Measurements from ENCODE around the gene ANO8. TPM values are rescaled to one million over a fixed set of nuclear protein-coding genes. Genes with fewer than 3 reads are reported as not detected.

ANO8 gene
- total and polyA plus RNA-seq, 2 donors (not counting 1 experiment from before 2014, with no cell fraction given) = 3.0 to 5.2 TPM

DNA sequence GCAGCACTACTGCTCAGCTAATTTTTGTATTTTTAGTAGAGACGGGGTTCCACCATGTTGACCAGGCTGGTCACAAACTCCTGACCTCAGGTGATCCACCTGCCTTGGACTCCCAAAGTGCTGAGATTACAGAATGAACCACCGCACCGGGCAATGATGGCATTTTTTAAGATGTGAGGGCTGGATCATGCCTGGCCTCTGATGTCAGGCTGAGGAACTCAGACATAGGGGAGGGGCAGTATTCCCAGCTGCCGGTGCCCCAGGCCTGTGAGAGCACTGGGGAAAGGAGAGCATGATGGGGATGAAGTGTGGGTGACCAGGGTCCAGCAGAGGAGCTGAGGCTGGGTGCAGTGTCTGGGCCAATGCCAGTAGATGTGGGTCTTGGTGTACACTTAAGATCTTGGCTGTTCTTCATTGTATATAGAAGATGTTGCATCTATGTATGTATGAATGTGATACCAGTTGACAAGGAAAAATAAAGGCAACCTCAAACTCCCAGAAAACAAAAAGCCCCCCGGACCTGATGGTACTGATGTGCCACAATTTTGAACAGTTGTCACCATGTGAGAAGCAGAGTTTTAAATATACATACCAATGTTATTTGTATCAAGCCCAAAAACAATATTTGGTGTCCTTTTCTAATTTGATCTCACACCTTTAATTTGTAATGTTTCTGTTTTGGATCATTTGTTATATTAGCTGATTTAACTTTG lies 45.9 kb upstream of the ANO8 start:
- TF ChIP-seq EZH2 (IDR thresholded peaks at IDR 0.05; ENCODE audit: borderline replicate concordance, insufficient read depth, low read depth, low read length, poor library complexity, severe bottlenecking) = no peak
- TF ChIP-seq, protein P1, sequence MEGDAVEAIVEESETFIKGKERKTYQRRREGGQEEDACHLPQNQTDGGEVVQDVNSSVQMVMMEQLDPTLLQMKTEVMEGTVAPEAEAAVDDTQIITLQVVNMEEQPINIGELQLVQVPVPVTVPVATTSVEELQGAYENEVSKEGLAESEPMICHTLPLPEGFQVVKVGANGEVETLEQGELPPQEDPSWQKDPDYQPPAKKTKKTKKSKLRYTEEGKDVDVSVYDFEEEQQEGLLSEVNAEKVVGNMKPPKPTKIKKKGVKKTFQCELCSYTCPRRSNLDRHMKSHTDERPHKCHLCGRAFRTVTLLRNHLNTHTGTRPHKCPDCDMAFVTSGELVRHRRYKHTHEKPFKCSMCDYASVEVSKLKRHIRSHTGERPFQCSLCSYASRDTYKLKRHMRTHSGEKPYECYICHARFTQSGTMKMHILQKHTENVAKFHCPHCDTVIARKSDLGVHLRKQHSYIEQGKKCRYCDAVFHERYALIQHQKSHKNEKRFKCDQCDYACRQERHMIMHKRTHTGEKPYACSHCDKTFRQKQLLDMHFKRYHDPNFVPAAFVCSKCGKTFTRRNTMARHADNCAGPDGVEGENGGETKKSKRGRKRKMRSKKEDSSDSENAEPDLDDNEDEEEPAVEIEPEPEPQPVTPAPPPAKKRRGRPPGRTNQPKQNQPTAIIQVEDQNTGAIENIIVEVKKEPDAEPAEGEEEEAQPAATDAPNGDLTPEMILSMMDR (IDR thresholded peaks at IDR 0.05) = no peak
- Histone ChIP-seq H3K79me2 (ENCODE audit: control insufficient read depth, insufficient read depth, low read length) (no peaks in the 10 kb centered on the region), H4K20me1 (ENCODE audit: control insufficient read depth, insufficient read depth, low read length, poor library complexity, severe bottlenecking) (no peaks in the 10 kb centered on the region), H3K4me2 (replicated peaks; ENCODE audit: low read depth, low read length, poor library complexity, severe bottlenecking) (no peak overlapping the region), H2AFZ (ENCODE audit: insufficient read depth, low read depth, low read length, poor library complexity, severe bottlenecking) (no peak overlapping the region), H3K4me1 (ENCODE audit: control insufficient read depth in 2 of 2, insufficient read depth in 2 of 2, low read length in 2 of 2) (peaks cover 26 to 40% of the 10 kb centered on the region in 2 donors), H3K4me3 (ENCODE audit: control extremely low read depth in 1 of 5, extremely low read depth in 1 of 5, insufficient read depth in 1 of 5, low read depth in 2 of 5, low read length in 4 of 5) (no peak overlapping the region), H3K9me3 (ENCODE audit: control extremely low read depth in 1 of 3, control insufficient read depth in 2 of 3, insufficient read depth in 1 of 3, low read length in 2 of 3) (peaks cover 0 to 14% (median 4%) of the 10 kb centered on the region in 3 donors), H3K27me3 (replicated peaks in 1 of 4; ENCODE audit: control extremely low read depth in 1 of 4, control insufficient read depth in 3 of 4, insufficient read depth in 4 of 4, low read length in 3 of 4) (peaks cover 0 to 17% (median 5%) of the 10 kb centered on the region in 4 experiments), H3K36me3 (replicated peaks in 1 of 2; ENCODE audit: control extremely low read depth in 1 of 2, control insufficient read depth in 1 of 2, extremely low read depth in 1 of 2, insufficient read depth in 2 of 2, low read length in 1 of 2) (no peaks in the 10 kb centered on the region), H3K9ac (ENCODE audit: low read length) (no peak overlapping the region), H3K27ac (ENCODE audit: low read length in 2 of 2) (no peak overlapping the region)
- WGBS (ENCODE audit: insufficient coverage) = 100% methylated on average over 4 of the region's 5 CpGs
- no peak for ATAC-seq (ENCODE audit: low read depth)
- intact Hi-C loops (cut with micrococcal nuclease) = no loop called here
- Mint-ChIP-seq H3K27ac (no peak overlapping the region), H3K4me3 (no peak overlapping the region), H3K9me3 (ENCODE audit: insufficient read depth) (no peaks in the 10 kb centered on the region), H3K4me1 (peaks cover 22% of the 10 kb centered on the region), H3K27me3 (peaks cover 12% of the 10 kb centered on the region)
- DNase-seq = no peak
- ChIA-PET POLR2A (interaction anchor here (0.6 to 0.7 kb wide), 3 partner anchors 49 to 922 kb away, joined by 3 to 13 read pairs (median 5); no protein-coding TSS in a partner anchor), CTCF (no interaction called here)

DNA sequence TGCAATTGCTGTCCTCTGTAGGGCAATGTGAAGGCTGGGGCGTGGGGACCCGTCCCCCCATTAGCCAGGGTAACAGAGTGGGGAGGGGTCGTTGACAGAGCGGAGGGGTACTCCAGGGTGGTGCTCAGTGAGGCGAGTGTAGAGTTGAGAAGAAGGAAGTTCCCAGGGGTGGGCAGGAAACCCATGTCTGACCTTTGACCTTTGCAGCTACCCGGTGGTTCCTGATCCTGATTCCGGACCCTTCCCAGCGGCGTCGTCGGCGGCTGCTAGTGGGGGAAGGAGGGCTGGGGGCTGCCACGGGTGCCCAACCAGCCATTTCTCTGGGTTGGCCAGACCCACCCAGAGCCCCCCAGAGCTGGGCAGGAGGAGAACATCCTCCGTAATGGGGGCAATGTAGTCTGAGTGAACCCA lies 44.6 kb upstream of the ANO8 start:
- ChIA-PET POLR2A (no interaction called here), CTCF (interaction anchor here (0.7 to 1.7 kb wide), 2 partner anchors 9 to 32 kb away, joined by 3 to 5 read pairs; no protein-coding TSS in a partner anchor)
- no peak overlapping the region for H3K4me3 Mint-ChIP-seq
- peaks cover 22% of the 10 kb centered on the region for H3K4me1 Mint-ChIP-seq
- Histone ChIP-seq H2AFZ (ENCODE audit: insufficient read depth, low read depth, low read length, poor library complexity, severe bottlenecking) (no peak overlapping the region), H3K9ac (ENCODE audit: low read length) (no peak overlapping the region), H4K20me1 (ENCODE audit: control insufficient read depth, insufficient read depth, low read length, poor library complexity, severe bottlenecking) (no peaks in the 10 kb centered on the region), H3K4me1 (ENCODE audit: control insufficient read depth in 2 of 2, insufficient read depth in 2 of 2, low read length in 2 of 2) (peaks cover 26 to 39% of the 10 kb centered on the region in 2 donors), H3K36me3 (replicated peaks in 1 of 2; ENCODE audit: control extremely low read depth in 1 of 2, control insufficient read depth in 1 of 2, extremely low read depth in 1 of 2, insufficient read depth in 2 of 2, low read length in 1 of 2) (no peaks in the 10 kb centered on the region), H3K27me3 (replicated peaks in 1 of 4; ENCODE audit: control extremely low read depth in 1 of 4, control insufficient read depth in 3 of 4, insufficient read depth in 4 of 4, low read length in 3 of 4) (peaks cover 0 to 23% (median 5%) of the 10 kb centered on the region in 4 experiments), H3K4me3 (ENCODE audit: control extremely low read depth in 1 of 5, extremely low read depth in 1 of 5, insufficient read depth in 1 of 5, low read depth in 2 of 5, low read length in 4 of 5) (no peak overlapping the region), H3K9me3 (ENCODE audit: control extremely low read depth in 1 of 3, control insufficient read depth in 2 of 3, insufficient read depth in 1 of 3, low read length in 2 of 3) (peaks cover 0 to 14% (median 4%) of the 10 kb centered on the region in 3 donors), H3K79me2 (ENCODE audit: control insufficient read depth, insufficient read depth, low read length) (no peaks in the 10 kb centered on the region), H3K27ac (ENCODE audit: low read length in 2 of 2) (no peak overlapping the region), H3K4me2 (replicated peaks; ENCODE audit: low read depth, low read length, poor library complexity, severe bottlenecking) (peak overlapping the region; percentile 27)
- WGBS (ENCODE audit: insufficient coverage) = 31% methylated on average over 14 of the region's 14 CpGs
- intact Hi-C loops (cut with micrococcal nuclease) = no loop called here
- ATAC-seq (ENCODE audit: low read depth) = no peak
- peak overlapping the region; percentile 17 for H3K27ac Mint-ChIP-seq
- H3K9me3 Mint-ChIP-seq (ENCODE audit: insufficient read depth) = no peaks in the 10 kb centered on the region
- DNase-seq = no peak
- peaks cover 12% of the 10 kb centered on the region for H3K27me3 Mint-ChIP-seq
- TF ChIP-seq EZH2 (IDR thresholded peaks at IDR 0.05; ENCODE audit: borderline replicate concordance, insufficient read depth, low read depth, low read length, poor library complexity, severe bottlenecking) = no peak
- TF ChIP-seq, protein P1 (IDR thresholded peaks at IDR 0.05) = no peak

Measured in B cell (primary cell).